IMR-90 (cell line): ENCODE results near the gene DDX10. TPM values are rescaled to one million over a fixed set of nuclear protein-coding genes. Genes with fewer than 3 reads are reported as not detected.

Experiments
- ATAC-seq: fragments of 200-7000 bp; cut with Tn5 transposase; 2 replicates; pipeline ENCODE4 v1.9.1; 2020; ENCODE audit warnings: low read depth, mild to moderate bottlenecking, moderate library complexity
- BruUV-seq: library from RNA; stranded (reverse); fragments of 400-500 nt; replicated peaks from 2 replicates; lab custom pipeline; 2021; lab: Mats Ljungman, UMichigan
- CTCF ChIA-PET: fragments of 300-600 bp; formaldehyde crosslinking; extraction: SDS; loops from one replicate; lab custom pipeline; 2021; ENCODE audit warnings: antibody characterized with exemption; lab: Yijun Ruan, JAX
- POLR2A ChIA-PET: fragments of 300-600 bp; sonication (Branson Sonifier 250); formaldehyde crosslinking; loops from one replicate; lab custom pipeline; 2022; ENCODE audit warnings: antibody characterized with exemption; ENCODE audit not compliant: unreplicated experiment; lab: Charles Lee
- DNase-seq: peaks from one replicate; pipeline ENCODE4 v3.0.0; 2013
- H2AFZ ChIP-seq: replicated peaks from 2 replicates; pipeline ENCODE3; 2013; ENCODE audit warnings: low read length, mild to moderate bottlenecking; ENCODE audit not compliant: poor library complexity
- H2AK5ac ChIP-seq: 2 replicates; pipeline ENCODE4 v1.6.1; 2013; ENCODE audit warnings: low read depth, low read length, inconsistent platforms
- H2AK9ac ChIP-seq: replicated peaks from 2 replicates; pipeline ENCODE3; 2013; ENCODE audit warnings: mild to moderate bottlenecking, low read depth, low read length, moderate library complexity; ENCODE audit not compliant: poor library complexity
- H2BK120ac ChIP-seq: 2 replicates; pipeline ENCODE4 v1.6.1; 2013; ENCODE audit warnings: low read depth, low read length, inconsistent platforms
- H2BK15ac ChIP-seq: 3 replicates; pipeline ENCODE4 v1.6.1; 2013; ENCODE audit warnings: low read depth, low read length, inconsistent platforms
- H2BK20ac ChIP-seq: 2 replicates; pipeline ENCODE4 v1.6.1; 2013; ENCODE audit warnings: low read depth, mild to moderate bottlenecking, inconsistent platforms, low read length, moderate library complexity
- H2BK5ac ChIP-seq: 2 replicates; pipeline ENCODE4 v1.6.1; 2013; ENCODE audit warnings: mild to moderate bottlenecking, low read depth, low read length, inconsistent platforms; ENCODE audit not compliant: poor library complexity, severe bottlenecking
- H3K14ac ChIP-seq: replicated peaks from 2 replicates; pipeline ENCODE4 v1.6.1; 2013; ENCODE audit warnings: low read depth, low read length, inconsistent platforms
- H3K18ac ChIP-seq: 2 replicates; pipeline ENCODE4 v1.6.1; 2013; ENCODE audit warnings: low read depth, low read length, control low read depth
- H3K23ac ChIP-seq: 2 replicates; pipeline ENCODE4 v1.6.1; 2013; ENCODE audit warnings: low read depth, low read length, inconsistent platforms
- H3K27ac ChIP-seq: 2 replicates; pipeline ENCODE4 v1.5.1; 2013; ENCODE audit warnings: mild to moderate bottlenecking, control low read depth, low read length; ENCODE audit not compliant: insufficient read depth
- H3K27me3 ChIP-seq: 2 replicates; pipeline ENCODE4 v1.6.1; 2013; ENCODE audit warnings: low read length; ENCODE audit not compliant: control insufficient read depth, insufficient read depth
- H3K36me3 ChIP-seq: 2 replicates; pipeline ENCODE4 v1.6.1; 2013; ENCODE audit warnings: low read length, mixed read lengths; ENCODE audit not compliant: control insufficient read depth, insufficient read depth
- H3K4ac ChIP-seq: 2 replicates; pipeline ENCODE4 v1.6.1; 2013; ENCODE audit warnings: low read depth, low read length, inconsistent platforms
- H3K4me1 ChIP-seq: 2 replicates; pipeline ENCODE4 v1.6.1; 2013; ENCODE audit warnings: low read length, mixed read lengths; ENCODE audit not compliant: control insufficient read depth, insufficient read depth
- H3K4me2 ChIP-seq: 2 replicates; pipeline ENCODE4 v1.6.1; 2013; ENCODE audit warnings: low read depth, mild to moderate bottlenecking, control low read depth, low read length, moderate library complexity
- H3K4me3 ChIP-seq: 2 replicates; pipeline ENCODE4 v1.5.1; 2013; ENCODE audit warnings: low read depth, mild to moderate bottlenecking, control low read depth, low read length, moderate library complexity; ENCODE audit not compliant: insufficient read depth
- H3K56ac ChIP-seq: 2 replicates; pipeline ENCODE4 v1.6.1; 2013; ENCODE audit warnings: low read length, inconsistent platforms; ENCODE audit not compliant: insufficient read depth; ENCODE audit errors: extremely low read depth
- H3K79me1 ChIP-seq, 2 experiments: 2 replicates each; pipeline ENCODE4 v1.6.1; 2013; ENCODE audit warnings: low read length in 2 of 2, inconsistent platforms in 1 of 2, low read depth in 1 of 2
- H3K9ac ChIP-seq: 2 replicates; pipeline ENCODE4 v1.6.1; 2013; ENCODE audit warnings: low read depth, low read length, control low read depth
- H3K9me1 ChIP-seq: 2 replicates; pipeline ENCODE4 v1.6.1; 2013; ENCODE audit warnings: low read length, inconsistent platforms; ENCODE audit not compliant: insufficient read depth
- H3K9me3 ChIP-seq: 2 replicates; pipeline ENCODE4 v1.6.1; 2013; ENCODE audit warnings: low read length; ENCODE audit not compliant: control insufficient read depth, insufficient read depth
- H4K20me1 ChIP-seq: 2 replicates; pipeline ENCODE4 v1.6.1; 2013; ENCODE audit warnings: low read length, inconsistent platforms; ENCODE audit not compliant: insufficient read depth
- H4K5ac ChIP-seq: 2 replicates; pipeline ENCODE4 v1.6.1; 2013; ENCODE audit warnings: mild to moderate bottlenecking, low read depth, low read length, control low read depth
- H4K8ac ChIP-seq, 2 experiments: 2 replicates each; pipeline ENCODE4 v1.6.1; 2013; ENCODE audit warnings: low read depth in 2 of 2, low read length in 2 of 2, control low read depth in 1 of 2, inconsistent platforms in 1 of 2
- H4K91ac ChIP-seq: 2 replicates; pipeline ENCODE4 v1.6.1; 2013; ENCODE audit warnings: low read depth, low read length, inconsistent platforms; ENCODE audit not compliant: insufficient read depth
- RAD21 ChIP-seq: IDR thresholded peaks from 2 replicates; pipeline ENCODE4 v1.6.1; 2012; ENCODE audit warnings: low read length, improper control_type of control experiment
- WGBS, 2 experiments: methylation state at CpG; one replicate each; pipeline versions ENCODE4 v1.1.5 to v1.1.7; 2013; ENCODE audit warnings: missing lambda C conversion rate in 2 of 2; ENCODE audit not compliant: insufficient read length in 1 of 2; ENCODE audit errors: extremely low coverage in 2 of 2; 5-methylcytosine and 5-hydroxymethylcytosine counted together
- dilution Hi-C: fragments of 300-500 bp; cut with HindIII; formaldehyde crosslinking; loops from one replicate; pipeline ENCODE4 v1.14.3; 2018; ENCODE audit warnings: low sequenced_read_pairs; ENCODE audit not compliant: unreplicated experiment
- in situ Hi-C: fragments of 300-500 bp; cut with MboI; formaldehyde crosslinking; loops from 3 replicates; pipeline ENCODE4 v1.14.3; 2019; ENCODE audit warnings: low sequenced_read_pairs, inconsistent platforms, mixed read lengths
- intact Hi-C: fragments of 100-400 bp; cut with micrococcal nuclease; formaldehyde crosslinking; loops from 2 replicates; pipeline ENCODE4 v1.10.0; 2022
- polyA plus RNA-seq, 3 experiments: library from polyadenylated mRNA; depleted of rRNA; stranded (reverse); fragments of >200 nt; gene quantifications; 2 replicates each; pipeline ENCODE4 v1.2.3, GENCODE V29; 2012; ENCODE audit warnings: low replicate concordance in 1 of 3
- total RNA-seq: library from RNA; depleted of rRNA; stranded (reverse); fragments of >200 nt; gene quantifications from 2 replicates; pipeline ENCODE4 v1.2.3, GENCODE V29; 2012

DDX10 gene
- total and polyA plus RNA-seq, 2 of the 4 experiments (the other 2 are of a cell fraction), result 20.0 to 31.9 TPM

DNA sequence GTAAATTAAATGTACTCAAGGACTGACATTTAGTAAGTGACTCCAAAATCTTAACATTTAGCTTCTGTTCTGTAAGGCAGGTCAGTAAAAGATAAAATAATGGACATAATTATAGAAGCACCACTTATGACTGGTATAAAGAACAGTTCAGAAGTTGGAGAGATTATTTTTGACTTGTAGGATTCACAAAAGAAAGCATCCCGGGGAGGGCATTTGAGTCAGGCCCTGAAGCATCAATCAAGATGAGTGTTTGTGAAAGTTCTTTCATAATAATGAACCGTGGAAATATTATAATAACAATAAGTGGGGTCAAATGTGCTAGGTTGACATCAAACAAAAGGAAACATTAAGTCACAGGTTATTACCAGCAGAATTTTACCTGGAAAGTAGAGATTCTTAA is 201.9 kb downstream of the DDX10 start:
- DNase-seq (no peak), ATAC-seq (no peak)
- intact Hi-C loops (no loop called here), in situ Hi-C loops (no loop called here), dilution Hi-C loops (no loop called here)
- Histone ChIP-seq H4K8ac (no peak overlapping the region), H3K9me3 (no peaks in the 10 kb centered on the region), H2BK20ac (no peak overlapping the region), H3K4me1 (peaks cover 4% of the 10 kb centered on the region), H3K4me2 (no peak overlapping the region), H2AFZ (no peak overlapping the region), H3K14ac (no peak overlapping the region), H3K79me1 (peaks cover 12 to 25% of the 10 kb centered on the region in 2 experiments; a peak in 3 of 4 replicates), H3K27me3 (no peaks in the 10 kb centered on the region), H4K20me1 (no peaks in the 10 kb centered on the region), H3K9me1 (peaks cover 3% of the 10 kb centered on the region; the same call in 1 of the 2 replicates), H3K4me3 (no peak overlapping the region), H2BK5ac (no peak overlapping the region), H2AK9ac (no peak overlapping the region), H3K4ac (no peak overlapping the region), H3K36me3 (no peaks in the 10 kb centered on the region), H4K91ac (no peak overlapping the region), H2AK5ac (no peak overlapping the region), H2BK15ac (no peak overlapping the region), H3K27ac (no peak overlapping the region), H3K9ac (no peak overlapping the region), H3K23ac (no peak overlapping the region), H4K5ac (no peak overlapping the region), H3K18ac (no peak overlapping the region), H3K56ac (no peak overlapping the region), H2BK120ac (no peak overlapping the region)
- TF ChIP-seq RAD21, result no peak
- ChIA-PET POLR2A (no interaction called here), CTCF (interaction anchor here (0.6 kb wide), 2 partner anchors 353 to 750 kb away, joined by 3 to 5 read pairs; no protein-coding TSS in a partner anchor)
- WGBS, 2 experiments, result no CpG with 5 or more reads among the region's 2 CpGs
- no TSS peak for BruUV-seq
